Astrocyte of the spinal cord (primary cell): ENCODE measurements around the gene IFNA16.
"Not testable (repeated sequence)": the region's sequence is repeated elsewhere in the genome, so short reads cannot be mapped to it uniquely, and the experiment has no call there.

Experiments used
- DNase-seq: peaks from one replicate; pipeline ENCODE4 v3.0.0; 2011; ENCODE audit warnings: low read depth, low spot score
- H3K4me3 ChIP-seq: 2 replicates; pipeline ENCODE4 v1.5.1; 2011; ENCODE audit warnings: low read depth, mild to moderate bottlenecking, low read length, moderate library complexity
- CTCF ChIP-seq: IDR thresholded peaks from 2 replicates; pipeline ENCODE4 v1.5.1; 2012; ENCODE audit warnings: low read depth, mild to moderate bottlenecking, low read length, inconsistent platforms
- in situ Hi-C: cut with HindIII; loops from 2 replicates; pipeline ENCODE4 v1.10.0; 2017; ENCODE audit warnings: low sequenced_read_pairs

Gene IFNA16

GRCh38 chr9:21217211-21217610 is at the start of gene IFNA16:
Gene IFNA16, minus strand, starts transcription at chr9:21217311. Its CDS starts 6 bp downstream, at chr9:21217305.
- H3K4me3 ChIP-seq, DNase-seq, in situ Hi-C loops: not testable (repeated sequence)

- DNase-seq = no peak
- no peak overlapping the region for H3K4me3 ChIP-seq
- TF ChIP-seq CTCF = no peak
- in situ Hi-C loops = no loop called here
Measured at GRCh38 chr9:21265421-21266189, 48.5 kb upstream of the IFNA16 start.

GRCh38 chr9:21255538-21256212 is 38.6 kb upstream of the IFNA16 start:
- in situ Hi-C loops = no loop called here
- TF ChIP-seq CTCF = no peak
- no peak overlapping the region for H3K4me3 ChIP-seq
- DNase-seq = no peak

GRCh38 chr9:21252721-21253547 is 35.8 kb upstream of the IFNA16 start:
- in situ Hi-C loops = no loop called here
- peak; percentile 29 for DNase-seq
- TF ChIP-seq CTCF = peak; percentile 47
- H3K4me3 ChIP-seq = no peak overlapping the region

GRCh38 chr9:21251638-21252037 is 34.5 kb upstream of the IFNA16 start:
- in situ Hi-C loops = no loop called here

GRCh38 chr9:21251190-21251589 is 34.1 kb upstream of the IFNA16 start:
- in situ Hi-C loops = no loop called here
- no peak for DNase-seq
- no peak overlapping the region for H3K4me3 ChIP-seq
- TF ChIP-seq CTCF = no peak

More at GRCh38 chr9:21251638-21252037, 34.5 kb upstream of the IFNA16 start:
- H3K4me3 ChIP-seq = no peak overlapping the region
- no peak for TF ChIP-seq CTCF
- DNase-seq = no peak
